GM21529 (cell line): Measurements from ENCODE around the gene MCM7.

Experiments used
- ATAC-seq: cut with Tn5 transposase; IDR thresholded peaks from one replicate; pipeline ENCODE4 v1.9.1; 2021; ENCODE audit not compliant: unreplicated experiment

The MCM7 gene

GRCh38 chr7:100124301-100125230 is 23.4 kb upstream of the MCM7 start:
- no peak for ATAC-seq

DNA sequence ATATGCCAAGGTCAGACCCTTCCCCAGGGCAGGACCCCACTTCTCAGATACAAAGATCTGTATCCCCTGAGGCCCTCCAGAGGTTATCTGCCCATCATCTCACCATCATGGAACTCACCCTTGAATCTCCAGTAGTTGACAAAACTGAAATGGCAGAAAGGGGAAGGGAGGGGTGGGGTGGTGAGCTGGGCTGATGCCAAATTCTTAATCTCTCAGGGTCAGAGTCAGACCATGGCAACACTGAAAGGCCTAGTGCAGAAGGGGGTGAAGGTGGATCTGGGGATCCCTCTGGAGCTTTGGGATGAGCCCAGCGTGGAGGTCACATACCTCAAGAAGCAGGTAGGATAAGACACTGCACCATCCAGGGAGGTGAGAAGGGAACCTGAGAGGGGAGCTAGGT is 21.4 kb upstream of the MCM7 start:
- no peak for ATAC-seq

DNA sequence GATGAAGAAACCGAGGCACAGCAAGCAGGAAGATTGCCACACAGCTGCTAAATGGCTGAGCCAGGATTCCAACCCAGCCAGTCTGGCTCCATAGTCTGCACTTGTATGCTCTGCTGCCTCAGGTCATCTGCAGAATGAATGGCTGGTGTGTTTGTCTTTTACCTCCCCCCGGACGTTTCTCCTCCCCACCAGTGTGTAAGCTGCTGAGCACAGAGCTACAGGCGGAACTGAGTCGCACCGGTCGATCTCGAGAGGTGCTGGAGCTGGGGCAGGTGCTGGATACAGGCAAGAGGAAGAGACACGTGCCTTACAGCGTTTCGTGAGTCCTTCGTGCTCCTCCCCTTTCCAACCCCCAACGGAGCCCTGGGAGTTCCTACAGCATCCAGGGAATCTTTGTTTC is 20.9 kb upstream of the MCM7 start:
- no peak for ATAC-seq

GRCh38 chr7:100120733-100121036 is 19.5 kb upstream of the MCM7 start:
- no peak for ATAC-seq

- ATAC-seq = peak; percentile 44
Observed at GRCh38 chr7:100119970-100120732, 19.0 kb upstream of the MCM7 start.

GRCh38 chr7:100119072-100119969 is 18.1 kb upstream of the MCM7 start, which contains the start of the genes CNPY4 and TAF6:
Gene CNPY4, plus strand, starts transcription at chr7:100119634. Its CDS starts 111 bp downstream, at chr7:100119745.
Gene TAF6, minus strand, starts transcription at chr7:100119358. Its CDS starts 5,149 bp downstream, at chr7:100114209.
- peak; percentile 74 for ATAC-seq

- no peak for ATAC-seq
Observed at GRCh38 chr7:100118388-100119071, 17.3 kb upstream of the MCM7 start.

- ATAC-seq = no peak
Observed at GRCh38 chr7:100115026-100115425, 13.8 kb upstream of the MCM7 start.

GRCh38 chr7:100111914-100112313 is 10.7 kb upstream of the MCM7 start:
- ATAC-seq = no peak

- no peak for ATAC-seq
Observed at GRCh38 chr7:100111156-100111555, 10.0 kb upstream of the MCM7 start.

DNA sequence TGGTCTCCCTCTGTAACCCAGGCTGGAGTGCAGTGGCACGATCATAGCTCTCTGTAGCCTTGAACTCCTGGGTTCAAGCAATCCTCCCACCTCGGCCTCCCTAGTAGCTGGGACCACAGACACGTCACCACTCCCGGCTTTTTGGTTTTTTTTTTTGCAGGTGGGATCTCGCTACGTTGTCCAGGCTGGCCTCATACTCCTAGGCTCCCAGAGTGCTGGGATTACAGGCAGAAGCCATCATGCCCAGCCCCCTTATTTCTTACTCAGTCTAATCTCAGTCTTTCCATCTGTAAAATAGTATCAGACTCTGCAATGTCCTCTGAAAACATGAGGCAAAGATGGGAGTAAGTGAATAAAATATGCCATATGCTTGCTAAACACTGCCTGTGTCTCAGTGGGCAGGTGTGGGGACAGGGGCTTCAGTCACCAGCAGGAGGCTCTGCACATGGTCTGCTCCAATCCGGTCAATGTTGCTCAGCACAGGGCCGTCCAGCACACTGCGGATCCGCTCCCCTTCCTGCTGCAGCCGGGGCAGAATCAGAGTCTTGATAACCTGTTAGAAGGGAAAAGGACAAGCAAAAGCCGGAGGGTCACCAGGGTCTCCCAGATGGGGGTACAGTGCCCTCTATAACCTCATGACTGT is 8.4 kb upstream of the MCM7 start:
- no peak for ATAC-seq

- no peak for ATAC-seq
Observed at GRCh38 chr7:100107890-100108289, 6.7 kb upstream of the MCM7 start.

DNA sequence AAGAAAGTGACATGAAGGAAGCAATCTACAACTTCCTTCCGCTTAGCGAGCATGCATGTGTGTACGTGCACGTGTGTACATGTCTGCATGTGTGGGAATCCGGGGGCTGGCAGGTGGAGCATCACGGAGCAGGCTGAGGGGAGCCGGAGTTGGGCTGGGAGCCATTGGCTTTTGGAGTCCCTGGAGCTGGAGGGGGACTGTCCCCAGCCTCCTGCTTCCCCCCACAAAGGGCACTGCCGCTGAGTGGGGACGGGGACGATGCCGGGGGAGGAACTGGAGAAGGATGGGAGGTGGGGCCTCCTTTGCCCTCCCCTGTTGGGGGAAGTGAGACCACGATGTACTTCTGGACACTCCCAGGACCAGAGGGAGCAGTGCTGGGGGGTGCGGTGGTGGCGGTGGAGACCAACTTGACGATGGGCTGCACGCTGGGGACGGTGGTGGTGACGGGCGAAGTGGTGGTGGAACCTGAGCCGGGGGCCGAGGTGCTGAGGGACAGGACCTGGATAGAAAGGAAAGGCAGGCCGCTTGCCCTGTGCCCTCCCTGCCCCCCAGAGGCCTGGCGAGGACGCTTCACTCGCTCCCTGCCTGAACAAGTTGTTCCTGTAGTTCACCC is 6.0 kb upstream of the MCM7 start:
- ATAC-seq = no peak

GRCh38 chr7:100106633-100107032 is 5.4 kb upstream of the MCM7 start:
- no peak for ATAC-seq

DNA sequence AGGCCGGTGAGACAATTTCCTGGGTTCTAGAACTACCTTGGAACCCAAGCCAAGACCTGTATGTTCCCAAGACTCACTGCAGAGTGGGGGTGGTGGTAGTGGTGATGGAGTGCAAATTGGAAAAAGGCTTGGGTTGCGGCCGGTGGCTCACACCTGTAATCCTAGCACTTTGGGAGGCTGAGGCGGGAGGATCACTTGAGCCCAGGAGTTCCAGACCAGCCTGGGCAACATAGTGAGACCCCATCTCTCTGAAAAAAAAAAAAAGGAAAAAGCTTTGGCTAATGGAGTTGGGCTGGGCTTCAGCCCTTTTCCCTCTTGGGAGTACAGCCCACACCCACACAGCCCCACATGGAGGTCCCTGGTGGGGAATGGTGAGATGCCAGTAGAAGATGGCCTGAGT is 4.3 kb upstream of the MCM7 start:
- ATAC-seq = no peak

DNA sequence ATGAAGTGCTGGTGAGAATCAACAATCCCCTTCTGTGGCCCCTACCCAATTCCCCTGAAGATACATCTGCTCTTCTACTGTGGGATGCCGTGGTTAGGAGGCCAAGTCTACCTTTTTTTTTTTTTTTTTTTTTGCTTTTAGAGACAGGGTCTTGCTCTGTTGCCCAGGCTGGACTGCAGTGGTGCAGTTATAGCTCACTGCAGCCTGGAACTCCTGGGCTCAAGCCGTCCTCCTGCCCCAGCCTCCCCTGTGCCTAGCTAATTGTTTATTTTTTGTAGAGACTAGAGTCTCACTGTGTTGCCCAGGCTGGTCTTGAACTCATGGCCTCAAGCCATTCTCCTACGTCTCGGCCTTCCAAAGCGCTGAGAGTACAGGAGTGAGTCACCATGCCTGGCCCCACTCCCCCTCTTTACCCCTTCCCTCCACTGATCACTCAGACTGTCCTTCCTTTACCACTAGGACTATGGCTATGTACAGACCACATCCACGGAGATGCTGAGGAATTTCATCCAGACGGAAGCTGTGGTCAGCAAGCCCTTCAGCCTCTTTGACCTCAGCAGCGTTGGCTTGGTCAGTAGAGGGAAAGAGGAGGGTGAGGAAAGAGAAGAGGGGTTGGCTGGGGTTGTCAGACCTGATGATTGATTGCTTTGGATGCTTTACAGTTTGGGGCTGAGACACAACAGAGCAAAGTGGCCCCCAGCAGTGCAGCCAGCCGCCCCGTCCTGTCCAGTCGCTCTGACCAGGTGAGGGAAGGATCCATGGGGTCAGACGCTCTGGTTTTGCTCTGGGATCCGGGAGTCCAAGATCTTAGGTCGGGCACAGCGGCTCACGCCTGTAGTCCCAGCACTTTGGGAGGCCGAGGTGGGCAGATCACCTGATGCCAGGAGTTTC is 2.0 kb upstream of the MCM7 start:
- no peak for ATAC-seq

- ATAC-seq = peak; percentile 63
Observed at GRCh38 chr7:100100420-100101015, 679 bp downstream of the MCM7 start.

- ATAC-seq = no peak
Observed at GRCh38 chr7:100099452-100099851, 1.7 kb downstream of the MCM7 start.
